ENCODE results near the gene CEP131. TPM values are rescaled to one million over a fixed set of nuclear protein-coding genes. Genes with fewer than 3 reads are reported as not detected.
A peak's percentile ranks its signal among the peaks of the same experiment; 100 is the strongest.

Gene CEP131
- total and polyA plus RNA-seq, 2 of the 8 experiments (the other 6 are each of a cell fraction or from before 2014, with no cell fraction given) = 5.9 to 23.2 TPM

- Histone ChIP-seq H4K20me1 (replicated peaks in 1 of 2; ENCODE audit: control insufficient read depth in 1 of 2, insufficient read depth in 2 of 2, low read length in 2 of 2) (peaks cover 4 to 20% of the 10 kb centered on the region in 2 experiments), H3K36me3 (ENCODE audit: control insufficient read depth in 2 of 4, insufficient read depth in 4 of 4, low read length in 3 of 4) (peaks cover 0 to 18% (median 4%) of the 10 kb centered on the region in 4 experiments; a peak in 5 of 8 replicates), H3K4ac (replicated peaks; ENCODE audit: insufficient read length, low read depth, low read length) (no peak overlapping the region), H3K9ac (replicated peaks in 1 of 4; ENCODE audit: extremely low read depth in 1 of 4, low read depth in 3 of 4, low read length in 3 of 4) (no peak overlapping the region; a peak in 1 of 7 replicates), H3K4me3 (ENCODE audit: extremely low read depth in 1 of 4, insufficient read depth in 2 of 4, low read depth in 3 of 4, low read length in 4 of 4) (no peak overlapping the region), H3K18ac (ENCODE audit: extremely low read depth, low read length) (no peak overlapping the region), H3K4me2 (ENCODE audit: insufficient read depth in 1 of 2, low read depth in 2 of 2, low read length in 2 of 2) (no peak overlapping the region), H3K79me1 (ENCODE audit: low read depth, low read length) (peaks cover 9% of the 10 kb centered on the region), H3K79me2 (ENCODE audit: control insufficient read depth in 1 of 2, insufficient read depth in 2 of 2, low read length in 2 of 2) (peaks cover 0 to 10% of the 10 kb centered on the region in 2 experiments; a peak in 1 of 4 replicates), H3K27me3 (replicated peaks in 1 of 4; ENCODE audit: control insufficient read depth in 3 of 4, extremely low read depth in 1 of 4, insufficient read depth in 3 of 4, low read length in 3 of 4) (no peaks in the 10 kb centered on the region), H4K91ac (replicated peaks; ENCODE audit: insufficient read length, low read length) (no peak overlapping the region), H3K9me3 (ENCODE audit: insufficient read depth in 2 of 2, low read depth in 1 of 2, low read length in 1 of 2) (no peaks in the 10 kb centered on the region; a peak in 1 of 4 replicates), H4K5ac (ENCODE audit: insufficient read length, low read depth, low read length) (no peak overlapping the region), H3K4me1 (replicated peaks in 1 of 4; ENCODE audit: control insufficient read depth in 3 of 4, insufficient read depth in 4 of 4, low read length in 3 of 4) (peaks cover 0 to 9% (median 3%) of the 10 kb centered on the region in 4 experiments; a peak in 5 of 7 replicates), H2BK12ac (ENCODE audit: low read depth, low read length) (no peak overlapping the region), H2BK5ac (ENCODE audit: low read depth, low read length) (no peak overlapping the region), H2AK5ac (ENCODE audit: low read depth, low read length) (no peak overlapping the region), H2BK15ac (ENCODE audit: low read length) (no peak overlapping the region), H2BK20ac (ENCODE audit: low read length) (no peak overlapping the region), H3K27ac (ENCODE audit: low read depth, low read length) (no peak overlapping the region), H3K23ac (ENCODE audit: insufficient read length) (no peak overlapping the region), H3K56ac (replicated peaks; ENCODE audit: insufficient read length, low read depth, low read length) (no peak overlapping the region), H2BK120ac (replicated peaks; ENCODE audit: low read depth, low read length) (no peak overlapping the region), H3K23me2 (ENCODE audit: low read depth, low read length) (no peaks in the 10 kb centered on the region; the same call in 1 of the 2 replicates), H2AFZ (ENCODE audit: low read length) (no peak overlapping the region), H4K8ac (ENCODE audit: extremely low read depth, insufficient read depth, low read length) (peak overlapping the region; percentile 25; the same call in 1 of the 2 replicates), H3K14ac (ENCODE audit: insufficient read length) (no peak overlapping the region)
- TF ChIP-seq POLR2AphosphoS5 (IDR thresholded peaks at IDR 0.05; ENCODE audit: low read depth, low read length) (no peak), POLR2A (IDR thresholded peaks at IDR 0.05; ENCODE audit: control extremely low read depth in 1 of 2, low read depth in 2 of 2, low read length in 2 of 2) (no peak), SIX5 (IDR thresholded peaks at IDR 0.05; ENCODE audit: low read depth, low read length) (no peak), TCF12 (IDR thresholded peaks at IDR 0.05; ENCODE audit: low read depth, low read length) (no peak), EZH2 (IDR thresholded peaks at IDR 0.05; ENCODE audit: low read depth, low read length, severe bottlenecking) (no peak), KDM1A (IDR thresholded peaks at IDR 0.05; ENCODE audit: borderline replicate concordance, low read length) (no peak)
- no peak for DNase-seq (ENCODE audit: low read depth in 1 of 2, low spot score in 2 of 2)
- FAIRE-seq = no peak
- WGBS, 2 experiments (ENCODE audit: extremely low coverage in 1 of 2, insufficient coverage in 1 of 2, insufficient read length in 1 of 2, insufficient replicate concordance in 2 of 2, low coverage in 1 of 2, low lambda C conversion rate in 2 of 2, missing lambda C conversion rate in 1 of 2) = 100% methylated on average over 12 of the region's 17 CpGs; no CpG with 5 or more reads in 1 of the 2 experiments
- POLR2A ChIA-PET (ENCODE audit: partially characterized antibody) = interaction anchor here (1.5 kb wide), 1 partner anchor 13 kb away, joined by 3 read pairs; no protein-coding TSS in a partner anchor
- CTCF ChIA-PET (ENCODE audit: partially characterized antibody) = interaction anchor here (1.0 to 1.2 kb wide), 2 partner anchors 90 to 103 kb away, joined by 3 read pairs; no protein-coding TSS in a partner anchor
Observed at GRCh38 chr17:81233316-81233715, 10.6 kb upstream of the CEP131 start.

Data from H1 (cell line).